ENCODE results near the gene RAD51C.
"Not testable (repeated sequence)": the region's sequence is repeated elsewhere in the genome, so short reads cannot be mapped to it uniquely, and the experiment has no call there.

The RAD51C gene

GRCh38 chr17:58684462-58684861 is 7.9 kb upstream of the RAD51C start:
- FAIRE-seq: not testable (repeated sequence)

GRCh38 chr17:58686980-58687379 is 5.4 kb upstream of the RAD51C start:
- no peak for FAIRE-seq

- FAIRE-seq: no peak
These were observed 3.9 kb upstream of the RAD51C start for GRCh38 chr17:58688521-58688920.

- not testable (repeated sequence) for FAIRE-seq
These were observed 2.4 kb upstream of the RAD51C start for GRCh38 chr17:58690033-58690432.

- no peak for FAIRE-seq
These were observed 632 bp upstream of the RAD51C start, which contains the start of gene TEX14 for GRCh38 chr17:58691701-58692238. TEX14 (minus strand) TSS chr17:58692045; CDS start chr17:58652001, 40,044 bp downstream.

GRCh38 chr17:58693208-58693607 is 806 bp downstream of the RAD51C start:
- FAIRE-seq: no peak

- FAIRE-seq: no peak
These were observed 1.3 kb downstream of the RAD51C start for GRCh38 chr17:58693751-58694150.

GRCh38 chr17:58694302-58694701 is 1.9 kb downstream of the RAD51C start:
- FAIRE-seq: no peak

GRCh38 chr17:58694826-58695225 is 2.4 kb downstream of the RAD51C start:
- FAIRE-seq: no peak

- no peak for FAIRE-seq
These were observed 7.4 kb downstream of the RAD51C start for GRCh38 chr17:58699771-58700170.

GRCh38 chr17:58702045-58702476 is 9.7 kb downstream of the RAD51C start:
- FAIRE-seq: no peak

GRCh38 chr17:58702708-58703107 is 10.3 kb downstream of the RAD51C start:
- no peak for FAIRE-seq

- FAIRE-seq: no peak
These were observed 10.9 kb downstream of the RAD51C start for GRCh38 chr17:58703137-58703915.

GRCh38 chr17:58703916-58704286 is 11.5 kb downstream of the RAD51C start:
- FAIRE-seq: no peak

GRCh38 chr17:58706351-58707140 is 14.1 kb downstream of the RAD51C start:
- no peak for FAIRE-seq

GRCh38 chr17:58710948-58711552 is 18.6 kb downstream of the RAD51C start:
- peak; percentile 78 for FAIRE-seq

GRCh38 chr17:58722274-58722673 is 29.9 kb downstream of the RAD51C start:
- no peak for FAIRE-seq

- no peak for FAIRE-seq
These were observed 30.3 kb downstream of the RAD51C start for GRCh38 chr17:58722696-58723095.

GRCh38 chr17:58728798-58729197 is 36.4 kb downstream of the RAD51C start:
- FAIRE-seq: no peak

- no peak for FAIRE-seq
These were observed 38.5 kb downstream of the RAD51C start for GRCh38 chr17:58730937-58731336.

- FAIRE-seq: no peak
These were observed 41.6 kb downstream of the RAD51C start for GRCh38 chr17:58734040-58734439.

- no peak for FAIRE-seq
These were observed 42.4 kb downstream of the RAD51C start for GRCh38 chr17:58734811-58735210.

GRCh38 chr17:58741121-58741625 is 48.8 kb downstream of the RAD51C start:
- no peak for FAIRE-seq

All from endometrium (tissue), 2 donors.